Activated CD4-positive, CD25-positive, alpha-beta regulatory T cell treated with anti-CD3 and anti-CD28 coated beads, Interleukin-2, amount 50 U/mL, for 24 hours (primary cell): ENCODE results near the gene DOCK1.

Experiments
- ATAC-seq, 2 donors: fragments of 150-1000 bp; cut with Tn5 transposase; one replicate each; pipeline ENCODE4 v1.10.0; 2021; ENCODE audit warnings: mild to moderate bottlenecking in 1 of 2, moderate library complexity in 1 of 2

The DOCK1 gene

GRCh38 chr10:127242914-127243313 lies 337.7 kb downstream of the DOCK1 start:
- no peak for ATAC-seq

GRCh38 chr10:127243490-127244272 lies 338.5 kb downstream of the DOCK1 start:
- no peak for ATAC-seq

GRCh38 chr10:127245456-127245855 lies 340.2 kb downstream of the DOCK1 start:
- no peak for ATAC-seq

- no peak for ATAC-seq
These were observed 344.8 kb downstream of the DOCK1 start for GRCh38 chr10:127250031-127250430.

- no peak for ATAC-seq
These were observed 347.6 kb downstream of the DOCK1 start for GRCh38 chr10:127252818-127253217.

- no peak for ATAC-seq
These were observed 349.0 kb downstream of the DOCK1 start for GRCh38 chr10:127254276-127254675.

GRCh38 chr10:127257395-127257794 lies 352.2 kb downstream of the DOCK1 start:
- ATAC-seq: no peak

GRCh38 chr10:127259347-127259746 lies 354.1 kb downstream of the DOCK1 start:
- ATAC-seq: no peak

- ATAC-seq: no peak
These were observed 357.4 kb downstream of the DOCK1 start for GRCh38 chr10:127262606-127263005.

- ATAC-seq: no peak
These were observed 360.1 kb downstream of the DOCK1 start for GRCh38 chr10:127265288-127265687.

- ATAC-seq: no peak
These were observed 361.2 kb downstream of the DOCK1 start for GRCh38 chr10:127266431-127266830.

- ATAC-seq: no peak
These were observed 362.2 kb downstream of the DOCK1 start for GRCh38 chr10:127267442-127267841.

- no peak for ATAC-seq
These were observed 366.8 kb downstream of the DOCK1 start for GRCh38 chr10:127272076-127272475.

- no peak for ATAC-seq
These were observed 370.0 kb downstream of the DOCK1 start for GRCh38 chr10:127275272-127275671.

GRCh38 chr10:127275793-127276450 lies 370.7 kb downstream of the DOCK1 start:
- no peak for ATAC-seq

- no peak for ATAC-seq
These were observed 371.7 kb downstream of the DOCK1 start for GRCh38 chr10:127276794-127277462.

- ATAC-seq: no peak
These were observed 372.8 kb downstream of the DOCK1 start for GRCh38 chr10:127278001-127278400.

GRCh38 chr10:127279334-127279774 lies 374.1 kb downstream of the DOCK1 start:
- ATAC-seq: no peak

- ATAC-seq: no peak
These were observed 375.2 kb downstream of the DOCK1 start for GRCh38 chr10:127280446-127280845.

- ATAC-seq: no peak
These were observed 377.8 kb downstream of the DOCK1 start for GRCh38 chr10:127283017-127283416.

- no peak for ATAC-seq
These were observed 378.3 kb downstream of the DOCK1 start for GRCh38 chr10:127283576-127283975.

- no peak for ATAC-seq
These were observed 385.6 kb downstream of the DOCK1 start for GRCh38 chr10:127290850-127291249.

GRCh38 chr10:127291329-127291728 lies 386.1 kb downstream of the DOCK1 start:
- ATAC-seq: no peak

- no peak for ATAC-seq
These were observed 387.7 kb downstream of the DOCK1 start for GRCh38 chr10:127292888-127293287.
